HG03378 (cell line): Measurements from ENCODE around the gene KITLG.
"Not testable (repeated sequence)": the region's sequence is repeated elsewhere in the genome, so short reads cannot be mapped to it uniquely, and the experiment has no call there.

Source experiments
- ATAC-seq: cut with Tn5 transposase; IDR thresholded peaks from one replicate; pipeline ENCODE4 v1.9.1; 2021; ENCODE audit warnings: mild to moderate bottlenecking, moderate library complexity; ENCODE audit not compliant: unreplicated experiment

Gene KITLG

DNA sequence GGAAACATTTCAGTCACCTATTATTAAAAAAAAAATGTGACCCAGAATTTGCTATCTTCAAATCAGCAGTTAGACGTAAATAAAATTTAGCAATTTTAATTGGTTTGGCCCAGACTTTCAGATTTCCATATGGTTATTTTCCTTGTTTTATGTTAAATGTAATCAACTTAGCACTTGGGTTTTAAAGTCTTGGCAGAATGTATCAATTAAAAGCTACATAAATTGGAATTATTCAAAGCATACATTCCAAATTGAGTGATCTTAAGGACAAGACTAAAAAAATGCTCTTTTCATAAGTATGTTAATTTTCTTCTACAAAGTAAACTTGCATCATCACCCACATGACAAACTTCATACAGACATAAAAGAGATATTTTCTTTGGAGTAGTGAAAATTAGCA lies 3.4 kb downstream of the KITLG start:
- ATAC-seq: no peak

DNA sequence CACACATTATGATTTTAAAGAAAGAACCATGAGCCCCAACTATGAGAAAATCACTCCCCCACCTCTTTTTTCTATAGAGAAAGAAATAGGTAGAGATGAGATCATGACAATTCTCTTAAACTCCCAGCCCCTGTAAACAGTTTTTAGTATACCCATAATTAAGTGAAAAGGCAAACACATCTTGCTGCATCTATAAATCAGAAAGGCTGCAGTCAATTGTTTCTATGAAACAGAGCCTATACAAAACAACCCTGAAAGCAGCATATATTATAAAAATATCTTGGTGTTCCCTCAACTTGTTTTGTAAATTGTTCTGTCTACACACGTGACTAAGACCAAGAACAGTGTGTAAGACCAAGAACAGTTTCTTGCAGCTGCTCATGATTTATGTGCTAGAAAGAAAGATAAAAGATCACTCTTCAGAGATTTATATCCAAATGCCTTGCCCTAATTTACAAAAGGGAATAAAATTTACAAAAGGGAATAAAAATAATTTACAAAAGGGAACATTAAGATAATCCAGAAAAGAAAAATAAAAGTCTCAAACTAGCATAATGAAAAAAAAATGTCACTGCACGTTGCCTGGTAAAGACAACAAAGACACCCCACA lies 4.8 kb downstream of the KITLG start:
- ATAC-seq: no peak

DNA sequence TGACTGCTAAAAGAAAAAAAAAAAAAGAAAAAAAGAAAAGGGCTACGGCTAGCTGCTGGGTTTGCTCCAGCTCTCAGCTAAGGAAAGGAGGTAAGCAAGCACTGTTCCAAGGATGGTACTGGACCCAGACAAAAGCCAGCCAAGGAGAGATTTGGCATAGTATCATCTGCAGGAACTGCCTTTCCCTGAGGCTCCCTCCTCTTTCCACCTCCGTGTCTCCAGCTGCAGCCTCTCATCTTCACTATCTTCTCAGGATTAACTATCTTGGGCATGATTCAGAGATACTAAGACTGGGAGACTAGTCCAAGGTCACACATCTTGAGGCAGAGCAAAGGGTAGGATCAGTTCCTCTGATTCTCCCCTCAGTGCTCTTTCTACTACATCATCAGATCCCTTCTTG lies 6.0 kb downstream of the KITLG start:
- ATAC-seq: no peak

DNA sequence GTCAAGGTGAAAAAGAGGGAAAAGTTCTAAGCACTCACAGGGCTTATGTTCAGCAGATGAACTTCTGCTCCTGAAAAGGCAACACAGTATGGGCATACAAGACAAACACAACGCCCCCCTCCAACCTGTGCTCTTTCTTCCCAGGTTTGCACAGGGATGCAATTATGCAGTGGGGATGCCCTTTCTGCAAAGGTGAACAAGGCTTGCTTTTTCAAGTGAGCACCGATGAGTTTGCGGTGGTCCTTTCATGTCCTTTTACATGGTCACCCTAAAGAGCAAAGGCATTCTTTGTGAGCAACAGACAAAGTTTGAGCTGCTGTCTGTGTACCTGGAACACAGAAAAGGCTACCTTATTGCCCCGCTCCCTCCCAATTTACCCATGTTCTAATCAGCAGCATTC lies 6.7 kb downstream of the KITLG start:
- no peak for ATAC-seq

DNA sequence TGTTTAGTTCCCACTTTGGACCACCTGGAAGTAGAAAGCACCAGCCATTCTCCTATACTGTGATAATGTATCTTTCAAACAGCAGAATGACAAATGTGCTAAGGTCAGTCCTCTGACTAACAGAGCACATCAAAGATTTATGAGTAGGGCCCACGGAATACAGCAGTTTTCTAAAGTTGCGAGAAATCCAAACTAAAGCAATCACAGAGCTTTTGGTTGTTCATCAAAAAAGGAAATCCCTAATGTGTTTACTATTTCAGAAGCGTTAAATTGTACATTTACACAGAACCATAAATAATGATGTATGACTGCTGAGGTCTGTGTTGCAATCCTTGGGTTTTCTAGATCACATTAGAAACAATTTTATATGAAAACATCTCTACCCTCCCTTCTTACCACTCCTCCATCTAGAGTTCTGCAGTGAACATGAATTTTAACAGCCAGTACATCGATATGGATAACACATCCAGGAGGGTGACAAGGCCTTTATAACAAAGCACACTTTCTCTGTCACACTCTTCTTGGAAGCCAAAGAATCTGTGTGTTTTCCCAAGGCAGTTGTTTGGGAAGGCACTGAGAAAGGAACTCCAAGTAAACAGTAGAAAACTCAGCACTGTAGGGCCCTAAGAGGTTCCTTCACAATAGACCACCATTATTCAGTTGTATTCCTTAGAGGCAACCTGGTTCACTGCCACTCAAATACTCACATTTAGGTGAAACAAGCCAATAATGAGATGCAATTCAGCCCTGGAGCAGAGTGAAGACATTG lies 7.3 kb downstream of the KITLG start:
- ATAC-seq: no peak

DNA sequence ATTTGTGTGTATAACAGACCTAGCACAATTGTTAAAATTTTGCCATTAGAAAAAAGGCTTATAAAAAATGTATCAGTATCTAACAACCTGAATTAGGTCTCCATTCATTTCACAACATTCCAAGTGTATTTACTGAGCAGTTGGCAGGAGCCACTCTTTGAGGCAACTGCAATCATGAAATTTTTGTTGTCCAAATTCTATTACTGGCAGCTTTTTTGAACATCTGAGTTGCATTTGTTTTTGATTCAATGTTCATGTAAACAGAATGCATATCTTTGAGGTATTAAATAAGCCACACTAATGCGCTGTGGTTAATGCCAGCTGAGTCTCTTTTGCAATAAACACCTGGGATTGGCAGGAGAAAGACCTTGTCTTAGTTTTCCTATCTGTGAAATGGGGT lies 8.7 kb downstream of the KITLG start:
- no peak for ATAC-seq

DNA sequence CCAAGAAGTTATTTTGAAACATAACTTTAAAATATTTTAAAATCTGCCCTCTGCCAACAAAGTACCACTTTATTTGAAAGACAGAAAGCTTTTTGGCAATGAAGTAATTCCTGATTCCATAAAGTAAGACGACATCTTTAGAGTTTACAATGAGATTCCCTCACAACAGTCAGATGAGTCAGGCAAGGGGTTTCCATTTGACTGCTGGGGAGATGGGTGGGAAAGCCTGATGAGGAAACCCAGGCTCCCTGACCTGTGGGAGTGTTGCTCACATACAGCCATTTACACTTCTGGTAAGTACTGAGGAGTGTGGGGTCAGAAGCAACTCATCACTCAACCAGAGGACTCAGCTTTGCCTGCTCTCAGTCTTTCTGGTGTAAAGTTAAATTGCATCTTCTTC lies 10.2 kb downstream of the KITLG start:
- ATAC-seq: no peak

DNA sequence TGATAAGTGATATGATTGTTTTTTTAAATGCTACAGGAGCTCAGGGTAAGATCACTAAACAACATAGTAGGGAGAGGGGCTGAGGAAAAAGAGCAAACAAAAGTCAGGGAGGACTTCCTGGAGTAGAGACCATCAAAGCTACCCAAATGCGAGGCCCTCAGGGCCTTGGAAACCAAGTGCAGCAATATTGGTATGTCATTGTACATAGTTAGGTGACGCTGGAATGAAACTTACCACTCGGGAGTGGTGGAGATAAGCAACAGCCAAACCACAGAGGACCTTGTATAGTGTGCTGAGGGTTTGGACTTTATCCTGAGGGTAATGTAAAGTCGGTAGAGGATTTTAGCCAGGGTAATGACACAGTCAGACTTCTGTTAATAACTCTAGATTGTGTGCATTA lies 13.8 kb downstream of the KITLG start:
- ATAC-seq: no peak

DNA sequence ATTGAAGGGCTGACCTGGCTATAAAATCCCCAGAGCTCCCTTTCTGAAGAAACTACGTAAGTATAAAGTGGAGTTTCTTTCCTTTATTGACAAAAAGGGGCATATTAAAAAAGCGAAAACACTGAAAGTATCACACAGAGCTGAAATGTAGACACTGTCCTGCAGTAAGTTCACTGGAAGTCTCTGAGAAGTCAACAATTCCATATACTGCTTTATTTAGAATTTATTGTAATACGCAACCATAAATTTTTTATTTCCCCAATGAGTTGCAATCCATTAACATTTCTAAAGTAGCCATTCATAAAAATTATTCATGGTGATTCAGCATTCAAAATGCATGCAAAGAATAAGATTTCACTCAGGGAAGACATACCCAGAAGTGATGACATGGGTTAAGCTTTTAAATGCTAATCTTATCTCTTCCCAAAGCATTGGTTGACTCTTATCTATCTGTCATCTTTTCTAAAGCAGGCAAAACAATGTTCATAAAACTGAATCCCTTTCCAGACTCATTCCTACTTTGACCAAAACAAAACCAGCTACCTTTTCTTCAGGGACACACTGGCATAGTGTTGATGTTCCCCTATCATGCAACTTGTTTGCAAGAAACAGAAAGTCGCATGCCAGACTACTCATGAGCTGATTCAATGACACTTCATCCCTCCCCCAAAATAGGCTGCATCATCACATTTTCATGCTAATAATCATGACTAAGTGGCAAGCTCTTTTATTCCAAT lies 17.3 kb downstream of the KITLG start:
- ATAC-seq: no peak

DNA sequence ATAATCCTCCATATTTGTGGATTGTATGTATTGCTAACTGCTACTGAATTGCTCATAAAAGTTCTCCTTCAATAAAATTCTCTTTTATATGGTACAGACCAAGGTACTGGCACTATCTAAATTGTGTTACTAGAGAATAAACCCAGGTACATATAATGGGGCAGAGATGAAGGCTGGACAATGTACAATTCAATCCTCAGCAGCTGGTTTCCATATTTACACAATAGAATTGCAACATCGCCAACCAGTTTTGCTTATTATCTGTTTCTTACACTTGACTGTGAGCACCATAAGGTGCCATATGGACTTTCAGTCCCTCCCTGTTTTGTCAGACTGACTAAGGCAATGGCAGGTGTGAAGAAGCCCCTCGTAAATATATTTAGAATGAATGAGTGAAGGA lies 18.1 kb downstream of the KITLG start:
- no peak for ATAC-seq

DNA sequence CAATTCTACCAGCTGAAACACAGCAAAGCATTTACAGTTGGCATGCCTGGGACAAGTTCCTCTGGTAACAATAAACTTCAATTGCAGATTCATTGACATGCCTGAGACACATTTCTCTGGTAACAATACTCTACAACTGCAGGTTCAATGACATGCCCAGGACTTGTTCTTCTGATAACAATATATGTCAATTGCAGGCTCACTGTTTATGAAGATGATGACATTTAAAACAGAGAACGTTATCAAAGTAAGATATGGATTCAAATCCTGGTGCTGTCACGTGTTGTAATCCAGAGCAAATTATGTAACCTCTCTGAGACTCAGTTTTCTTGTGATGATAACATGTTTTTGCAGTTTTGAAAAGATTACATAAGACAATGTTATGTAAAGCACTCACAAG lies 20.5 kb downstream of the KITLG start:
- ATAC-seq: no peak

DNA sequence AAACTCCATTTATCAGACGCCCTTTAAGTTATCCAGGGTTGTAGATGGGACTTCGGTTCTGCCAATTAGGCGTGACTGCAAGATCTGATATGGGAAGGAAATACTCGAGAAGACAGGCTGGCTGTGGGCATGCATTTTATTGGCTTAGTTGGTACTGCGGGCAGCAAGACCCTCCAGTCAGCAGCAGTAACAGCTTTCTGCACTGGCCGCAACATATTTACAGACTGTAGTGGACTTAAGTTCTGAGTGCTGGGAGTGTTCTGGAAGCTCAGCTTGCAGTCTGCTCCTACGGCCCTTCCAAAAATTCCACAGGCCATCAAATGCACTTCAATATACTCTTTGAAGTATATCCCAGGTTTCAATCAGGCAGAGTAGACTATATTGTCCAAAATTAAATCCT lies 21.1 kb downstream of the KITLG start:
- no peak for ATAC-seq

DNA sequence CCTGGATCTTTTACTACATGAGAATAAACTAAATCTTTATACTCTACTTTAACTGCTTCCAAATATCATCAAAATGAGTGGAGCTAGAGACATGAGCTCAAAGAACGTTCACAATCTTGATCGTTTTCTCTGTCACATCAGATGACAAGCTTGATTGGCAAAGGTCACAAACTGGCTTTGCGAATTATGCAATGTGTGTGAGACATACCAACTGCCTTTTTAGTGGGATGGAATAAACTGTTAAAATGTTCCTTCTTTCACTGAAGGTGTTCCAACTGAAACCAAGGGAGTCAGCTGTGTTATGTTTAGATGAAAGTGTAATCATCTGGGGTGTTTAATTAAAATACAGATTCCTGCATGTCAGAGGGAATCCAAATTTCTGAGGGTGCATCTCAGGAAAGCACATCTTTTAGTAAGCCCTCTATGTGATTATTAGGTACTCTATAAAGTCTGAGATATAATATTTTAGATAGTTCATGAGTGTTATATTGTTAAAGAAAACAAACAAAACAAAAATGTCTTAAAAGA lies 21.9 kb downstream of the KITLG start:
- ATAC-seq: no peak

DNA sequence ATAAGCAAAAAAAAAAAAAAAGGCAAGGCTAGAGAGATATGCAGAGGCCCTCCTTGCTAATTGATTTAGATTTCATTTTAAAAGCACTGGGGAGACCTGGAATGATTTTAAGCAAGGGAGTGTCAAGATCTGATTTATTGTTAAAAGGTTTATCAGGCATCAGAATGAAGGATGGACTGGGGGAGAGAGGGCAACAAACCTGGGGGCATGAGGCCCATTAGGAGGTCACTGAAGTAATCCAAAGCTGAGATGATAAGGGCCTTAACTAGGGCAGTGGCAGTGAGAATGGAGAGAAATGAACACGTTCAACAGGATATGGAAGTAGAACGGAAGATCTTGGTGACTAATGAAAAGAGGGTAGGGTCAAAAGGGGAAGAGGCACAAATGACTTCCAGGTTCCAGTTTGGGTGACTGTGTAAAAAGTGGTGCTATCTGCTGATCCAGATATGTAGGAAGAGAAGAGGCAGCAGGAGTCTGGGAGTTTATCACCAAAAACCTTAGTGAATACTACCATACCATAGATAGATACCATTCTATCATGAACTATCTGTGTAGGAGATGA lies 24.0 kb downstream of the KITLG start:
- no peak for ATAC-seq

DNA sequence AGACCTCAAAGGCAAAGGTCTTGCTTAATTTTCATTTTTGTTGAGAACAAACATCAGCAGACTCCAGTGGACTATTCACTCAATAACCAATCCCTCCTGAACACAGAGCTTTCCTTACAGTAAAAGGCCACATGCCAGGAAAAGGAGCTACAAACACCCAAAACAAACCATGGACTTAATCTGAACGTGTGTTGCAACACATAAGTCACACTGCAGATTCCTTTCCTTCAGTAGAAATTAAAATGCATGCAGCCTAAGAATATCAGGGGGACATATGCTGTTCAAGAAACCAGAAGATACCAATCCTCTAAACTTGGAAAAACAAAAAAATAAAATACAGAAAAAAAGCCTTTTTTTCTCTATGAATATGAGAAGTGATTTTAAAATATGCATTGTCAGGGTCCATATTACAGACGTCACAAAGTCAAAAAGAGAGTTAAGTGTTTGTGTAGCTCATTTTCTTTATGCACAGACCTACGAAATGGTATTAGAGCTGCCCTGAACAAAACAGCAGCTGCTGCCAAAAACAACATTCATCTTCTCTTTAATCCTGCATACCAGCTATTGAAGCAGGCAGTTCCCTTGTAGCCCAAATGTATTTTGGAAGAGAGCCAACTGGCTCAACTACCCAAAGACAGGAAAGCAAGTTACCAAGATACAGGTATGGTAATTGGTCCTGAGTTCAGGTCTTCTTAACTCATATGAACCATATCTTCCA lies 26.2 kb downstream of the KITLG start:
- ATAC-seq: no peak

DNA sequence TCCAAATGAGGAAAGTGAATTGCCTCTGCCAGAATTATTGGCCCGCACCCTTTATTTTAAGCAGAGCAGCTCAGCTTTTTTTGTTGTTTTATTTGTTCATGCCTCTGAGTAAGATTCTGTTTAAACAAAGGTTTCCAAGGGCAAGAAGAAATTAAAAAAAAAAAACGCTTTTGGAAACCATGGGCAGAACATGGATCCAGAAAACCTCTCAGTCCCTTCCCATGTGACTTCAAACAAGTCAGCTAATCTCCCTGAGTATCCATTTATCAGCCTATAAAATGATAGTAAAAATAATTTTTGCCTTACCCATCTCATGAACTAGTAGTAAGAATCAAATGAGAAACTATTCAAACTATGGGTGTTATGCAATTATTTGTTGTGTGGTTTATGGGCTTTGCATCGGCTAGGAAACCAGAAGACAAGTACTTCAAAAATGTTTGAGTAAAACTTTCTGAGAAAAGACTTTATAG lies 27.6 kb downstream of the KITLG start:
- ATAC-seq: no peak

DNA sequence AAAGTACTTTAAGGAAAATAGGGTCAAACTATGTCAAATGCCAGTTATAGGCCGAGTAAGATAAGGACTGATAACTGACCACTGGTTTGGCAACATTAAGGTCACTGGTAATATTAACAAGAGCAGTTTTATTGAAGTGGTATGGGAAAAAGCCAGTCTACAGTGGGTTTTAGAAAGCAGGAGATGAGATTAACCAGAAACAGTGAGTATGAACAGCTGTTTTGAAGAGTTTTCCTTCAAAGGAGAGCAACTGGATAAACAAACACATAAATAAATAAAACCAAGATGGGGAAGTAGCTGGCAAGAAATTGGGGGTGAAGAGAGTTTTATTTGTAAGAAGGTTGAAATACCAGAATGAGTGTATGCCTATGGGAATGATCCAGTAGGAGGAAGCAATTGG lies 30.3 kb downstream of the KITLG start:
- no peak for ATAC-seq

DNA sequence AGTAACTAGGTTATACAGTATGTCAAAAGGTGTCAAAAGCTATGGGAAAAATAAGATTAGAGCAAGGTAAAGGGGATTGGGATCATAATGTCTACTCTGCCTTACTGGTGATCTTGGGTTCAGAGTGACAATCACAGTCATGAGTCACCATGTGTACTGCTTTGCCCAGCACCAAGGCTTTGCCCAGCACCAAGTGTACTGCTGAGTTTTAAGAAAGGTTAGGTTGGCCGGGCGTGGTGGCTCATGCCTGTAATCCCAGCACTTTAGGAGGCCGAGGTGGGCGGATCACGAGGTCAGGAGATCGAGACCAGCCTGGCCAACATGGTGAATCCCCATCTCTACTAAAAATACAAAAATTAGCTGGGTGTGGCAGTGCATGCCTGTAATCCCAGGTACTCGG lies 32.3 kb downstream of the KITLG start:
- ATAC-seq: not testable (repeated sequence)

DNA sequence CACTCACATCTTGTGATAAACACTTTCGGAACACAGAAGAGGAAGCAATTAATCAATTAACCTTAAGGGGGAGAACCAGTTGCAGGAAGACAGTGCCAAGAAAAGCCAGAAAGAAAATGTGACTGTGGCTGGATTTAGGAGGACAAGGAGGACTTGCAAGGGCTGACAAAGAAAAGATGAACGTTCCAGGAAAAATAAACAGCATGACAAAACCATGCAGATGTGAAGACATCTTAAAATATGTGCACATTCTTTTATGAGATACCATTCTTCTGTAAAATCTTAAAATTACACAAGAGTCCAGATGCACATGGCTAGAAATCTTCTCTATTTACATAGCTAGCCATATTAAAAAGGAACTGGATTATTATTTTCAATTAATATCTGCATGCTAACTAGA lies 33.4 kb downstream of the KITLG start:
- ATAC-seq: no peak

DNA sequence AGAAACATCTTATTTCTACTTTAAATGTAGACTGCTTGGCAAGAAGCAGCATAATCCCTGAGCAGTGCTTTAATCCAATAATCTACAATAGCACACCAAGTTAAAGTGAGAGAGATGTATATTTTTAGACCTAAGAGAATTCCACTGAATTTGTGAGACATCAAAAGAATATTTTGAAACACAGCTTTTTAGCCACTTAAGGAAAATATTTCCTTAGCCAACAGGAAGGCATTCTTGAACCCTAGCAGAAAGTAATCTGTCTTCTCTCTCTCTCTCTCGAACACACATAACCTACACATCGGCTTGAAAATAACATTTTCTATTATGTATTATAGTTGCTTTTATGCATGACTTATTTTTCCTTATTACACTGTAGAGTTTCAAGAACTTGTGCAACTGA lies 34.0 kb downstream of the KITLG start:
- no peak for ATAC-seq
